HepG2 (cell line): ENCODE results near the gene PHF23. TPM values are rescaled to one million over a fixed set of nuclear protein-coding genes. Genes with fewer than 3 reads are reported as not detected.

Source experiments
- HOXD1 ChIP-seq: sonication (generic); formaldehyde crosslinking; IDR thresholded peaks from 2 replicates; pipeline ENCODE4 v1.5.0; 2020; ENCODE audit warnings: missing genetic modification reagents
- KDM3A ChIP-seq: IDR thresholded peaks from 2 replicates; pipeline ENCODE4 v1.6.1; 2018; ENCODE audit warnings: low read depth, missing compliant biosample characterization
- PHF20 ChIP-seq: sonication (generic); formaldehyde crosslinking; IDR thresholded peaks from 2 replicates; pipeline ENCODE4 v1.5.0; 2020; ENCODE audit warnings: mild to moderate bottlenecking, missing genetic modification reagents
- RBM39 ChIP-seq: fragments of 200-400 bp; formaldehyde crosslinking; IDR thresholded peaks from one replicate; pipeline ENCODE4 v1.6.1; 2018; ENCODE audit warnings: antibody characterized with exemption, mild to moderate bottlenecking, low read depth, low read length; ENCODE audit not compliant: poor library complexity, severe bottlenecking
- SOX13 ChIP-seq, 3 experiments: fragments of 450-650 bp in 1 of 3; sonication (generic) in 1 of 3; formaldehyde crosslinking in 1 of 3; IDR thresholded peaks in 2 of 3; conservative IDR thresholded peaks in 1 of 3; 2 replicates each; pipeline versions ENCODE4 v1.5.0 to v1.6.1; 2016 to 2020; ENCODE audit warnings: antibody characterized with exemption in 1 of 3, mild to moderate bottlenecking in 1 of 3, missing compliant biosample characterization in 1 of 3, missing genetic modification reagents in 1 of 3, moderate library complexity in 1 of 3
- ZNF296 ChIP-seq: sonication (generic); formaldehyde crosslinking; conservative IDR thresholded peaks from 2 replicates; pipeline ENCODE4 v1.5.0; 2020; ENCODE audit warnings: mild to moderate bottlenecking, missing genetic modification reagents
- ZNF30 ChIP-seq: sonication (generic); formaldehyde crosslinking; IDR thresholded peaks from 2 replicates; pipeline ENCODE4 v1.5.0; 2020; ENCODE audit warnings: mild to moderate bottlenecking, missing genetic modification reagents
- ZNF672 ChIP-seq: sonication (generic); formaldehyde crosslinking; IDR thresholded peaks from 2 replicates; pipeline ENCODE4 v1.8.1; 2022; ENCODE audit warnings: missing genetic modification reagents
- polyA plus RNA-seq, 8 experiments: library from polyadenylated mRNA; depleted of rRNA in 3 of 8; stranded (reverse) in 7 of 8; unstranded in 1 of 8; fragments of >200 nt; fragmentation: Illumina TruSeq in 4 of 8; extraction: Trizol in 4 of 8; gene quantifications; 2 replicates each; pipeline versions ENCODE4 v1.2.1 to v1.2.3, GENCODE V29; 2011 to 2016; ENCODE audit warnings: low read depth in 4 of 8, missing spikeins in 1 of 8, mixed read lengths in 1 of 8; ENCODE audit not compliant: insufficient read depth in 1 of 8
- total RNA-seq, 5 experiments: library from RNA; depleted of rRNA; stranded (reverse); fragments of >200 nt; fragmentation: Illumina TruSeq; extraction: Trizol; gene quantifications; 2 replicates each; pipeline ENCODE4 v1.2.3, GENCODE V29; 2016; ENCODE audit warnings: low read depth in 1 of 5
- TF ChIP-seq, protein P1 (sequence below), 2 experiments: sonication (generic) in 1 of 2; formaldehyde crosslinking in 1 of 2; IDR thresholded peaks; 2 replicates each; pipeline versions ENCODE4 v1.4.0 to v1.6.1; 2016 to 2020; ENCODE audit warnings: borderline replicate concordance in 1 of 2, low read depth in 1 of 2, mild to moderate bottlenecking in 1 of 2, missing genetic modification reagents in 1 of 2
- TF ChIP-seq, protein P2 (sequence below): sonication (generic); formaldehyde crosslinking; IDR thresholded peaks from 2 replicates; pipeline ENCODE4 v1.4.0; 2020; ENCODE audit warnings: low read depth, mild to moderate bottlenecking, missing genetic modification reagents
- TF ChIP-seq, protein P3 (sequence below): IDR thresholded peaks from 2 replicates; pipeline ENCODE4 v1.6.1; 2016; ENCODE audit warnings: low read depth, missing genetic modification reagents, missing compliant biosample characterization
- TF ChIP-seq, protein P4 (sequence below): sonication (generic); formaldehyde crosslinking; IDR thresholded peaks from 2 replicates; pipeline ENCODE4 v1.4.0; 2020; ENCODE audit warnings: mild to moderate bottlenecking, missing genetic modification reagents

The PHF23 gene
- total and polyA plus RNA-seq, 2 of the 13 experiments (the other 11 are each of a cell fraction or from before 2014, with no cell fraction given) = 27.6 to 33.2 TPM

DNA sequence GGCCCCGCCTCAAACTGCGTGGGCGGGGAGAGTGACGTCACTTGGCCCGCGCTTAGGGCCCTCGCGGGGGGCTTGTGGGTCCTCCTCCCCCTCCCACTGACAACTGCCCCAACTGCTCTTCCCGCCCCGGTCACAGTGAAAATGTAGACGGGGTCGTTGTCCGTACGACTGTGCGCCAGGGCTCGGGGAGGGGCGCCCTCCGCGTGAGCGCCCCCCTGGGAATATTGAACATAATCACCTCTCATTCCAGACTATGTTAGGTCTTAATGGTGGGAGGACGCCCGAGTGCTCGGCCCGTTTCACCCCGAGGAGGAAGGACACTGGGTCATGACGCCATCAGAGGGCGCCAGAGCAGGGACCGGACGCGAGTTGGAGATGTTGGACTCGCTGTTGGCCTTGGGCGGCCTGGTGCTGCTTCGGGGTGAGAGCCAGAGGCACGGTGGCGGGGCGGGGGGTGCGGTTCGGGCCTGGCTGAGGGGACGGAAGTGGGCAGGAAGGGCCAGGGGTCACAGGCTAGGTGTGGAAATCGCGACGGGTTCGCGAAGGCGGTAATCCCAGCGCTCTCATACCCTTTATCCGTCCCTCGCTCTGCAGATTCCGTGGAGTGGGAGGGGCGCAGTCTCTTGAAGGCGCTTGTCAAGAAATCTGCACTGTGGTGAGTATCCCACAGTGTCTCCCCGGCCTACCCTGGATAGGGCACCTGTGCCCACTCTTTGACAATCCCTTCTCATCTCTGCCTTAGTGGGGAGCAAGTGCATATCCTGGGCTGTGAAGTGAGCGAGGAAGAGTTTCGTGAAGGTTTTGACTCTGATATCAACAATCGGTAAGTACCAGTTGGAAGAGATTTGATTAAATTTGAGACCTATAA is 13.2 kb upstream of the PHF23 start, which contains the start of gene ELP5 (continued):
- TF ChIP-seq, protein P1, sequence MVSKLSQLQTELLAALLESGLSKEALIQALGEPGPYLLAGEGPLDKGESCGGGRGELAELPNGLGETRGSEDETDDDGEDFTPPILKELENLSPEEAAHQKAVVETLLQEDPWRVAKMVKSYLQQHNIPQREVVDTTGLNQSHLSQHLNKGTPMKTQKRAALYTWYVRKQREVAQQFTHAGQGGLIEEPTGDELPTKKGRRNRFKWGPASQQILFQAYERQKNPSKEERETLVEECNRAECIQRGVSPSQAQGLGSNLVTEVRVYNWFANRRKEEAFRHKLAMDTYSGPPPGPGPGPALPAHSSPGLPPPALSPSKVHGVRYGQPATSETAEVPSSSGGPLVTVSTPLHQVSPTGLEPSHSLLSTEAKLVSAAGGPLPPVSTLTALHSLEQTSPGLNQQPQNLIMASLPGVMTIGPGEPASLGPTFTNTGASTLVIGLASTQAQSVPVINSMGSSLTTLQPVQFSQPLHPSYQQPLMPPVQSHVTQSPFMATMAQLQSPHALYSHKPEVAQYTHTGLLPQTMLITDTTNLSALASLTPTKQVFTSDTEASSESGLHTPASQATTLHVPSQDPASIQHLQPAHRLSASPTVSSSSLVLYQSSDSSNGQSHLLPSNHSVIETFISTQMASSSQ (IDR thresholded peaks at IDR 0.05; ENCODE audit: low read depth) = no peak
- TF ChIP-seq, protein P1 (CRISPR knock-in tag; IDR thresholded peaks at IDR 0.05; ENCODE audit: borderline replicate concordance) = peak; percentile 53
- TF ChIP-seq, protein P2, sequence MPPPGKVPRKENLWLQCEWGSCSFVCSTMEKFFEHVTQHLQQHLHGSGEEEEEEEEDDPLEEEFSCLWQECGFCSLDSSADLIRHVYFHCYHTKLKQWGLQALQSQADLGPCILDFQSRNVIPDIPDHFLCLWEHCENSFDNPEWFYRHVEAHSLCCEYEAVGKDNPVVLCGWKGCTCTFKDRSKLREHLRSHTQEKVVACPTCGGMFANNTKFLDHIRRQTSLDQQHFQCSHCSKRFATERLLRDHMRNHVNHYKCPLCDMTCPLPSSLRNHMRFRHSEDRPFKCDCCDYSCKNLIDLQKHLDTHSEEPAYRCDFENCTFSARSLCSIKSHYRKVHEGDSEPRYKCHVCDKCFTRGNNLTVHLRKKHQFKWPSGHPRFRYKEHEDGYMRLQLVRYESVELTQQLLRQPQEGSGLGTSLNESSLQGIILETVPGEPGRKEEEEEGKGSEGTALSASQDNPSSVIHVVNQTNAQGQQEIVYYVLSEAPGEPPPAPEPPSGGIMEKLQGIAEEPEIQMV = peak; percentile 62; the same call in 1 of the 2 replicates
- TF ChIP-seq, protein P3, sequence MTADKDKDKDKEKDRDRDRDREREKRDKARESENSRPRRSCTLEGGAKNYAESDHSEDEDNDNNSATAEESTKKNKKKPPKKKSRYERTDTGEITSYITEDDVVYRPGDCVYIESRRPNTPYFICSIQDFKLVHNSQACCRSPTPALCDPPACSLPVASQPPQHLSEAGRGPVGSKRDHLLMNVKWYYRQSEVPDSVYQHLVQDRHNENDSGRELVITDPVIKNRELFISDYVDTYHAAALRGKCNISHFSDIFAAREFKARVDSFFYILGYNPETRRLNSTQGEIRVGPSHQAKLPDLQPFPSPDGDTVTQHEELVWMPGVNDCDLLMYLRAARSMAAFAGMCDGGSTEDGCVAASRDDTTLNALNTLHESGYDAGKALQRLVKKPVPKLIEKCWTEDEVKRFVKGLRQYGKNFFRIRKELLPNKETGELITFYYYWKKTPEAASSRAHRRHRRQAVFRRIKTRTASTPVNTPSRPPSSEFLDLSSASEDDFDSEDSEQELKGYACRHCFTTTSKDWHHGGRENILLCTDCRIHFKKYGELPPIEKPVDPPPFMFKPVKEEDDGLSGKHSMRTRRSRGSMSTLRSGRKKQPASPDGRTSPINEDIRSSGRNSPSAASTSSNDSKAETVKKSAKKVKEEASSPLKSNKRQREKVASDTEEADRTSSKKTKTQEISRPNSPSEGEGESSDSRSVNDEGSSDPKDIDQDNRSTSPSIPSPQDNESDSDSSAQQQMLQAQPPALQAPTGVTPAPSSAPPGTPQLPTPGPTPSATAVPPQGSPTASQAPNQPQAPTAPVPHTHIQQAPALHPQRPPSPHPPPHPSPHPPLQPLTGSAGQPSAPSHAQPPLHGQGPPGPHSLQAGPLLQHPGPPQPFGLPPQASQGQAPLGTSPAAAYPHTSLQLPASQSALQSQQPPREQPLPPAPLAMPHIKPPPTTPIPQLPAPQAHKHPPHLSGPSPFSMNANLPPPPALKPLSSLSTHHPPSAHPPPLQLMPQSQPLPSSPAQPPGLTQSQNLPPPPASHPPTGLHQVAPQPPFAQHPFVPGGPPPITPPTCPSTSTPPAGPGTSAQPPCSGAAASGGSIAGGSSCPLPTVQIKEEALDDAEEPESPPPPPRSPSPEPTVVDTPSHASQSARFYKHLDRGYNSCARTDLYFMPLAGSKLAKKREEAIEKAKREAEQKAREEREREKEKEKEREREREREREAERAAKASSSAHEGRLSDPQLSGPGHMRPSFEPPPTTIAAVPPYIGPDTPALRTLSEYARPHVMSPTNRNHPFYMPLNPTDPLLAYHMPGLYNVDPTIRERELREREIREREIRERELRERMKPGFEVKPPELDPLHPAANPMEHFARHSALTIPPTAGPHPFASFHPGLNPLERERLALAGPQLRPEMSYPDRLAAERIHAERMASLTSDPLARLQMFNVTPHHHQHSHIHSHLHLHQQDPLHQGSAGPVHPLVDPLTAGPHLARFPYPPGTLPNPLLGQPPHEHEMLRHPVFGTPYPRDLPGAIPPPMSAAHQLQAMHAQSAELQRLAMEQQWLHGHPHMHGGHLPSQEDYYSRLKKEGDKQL (CRISPR knock-in tag) = peak; percentile 69; the same call in 1 of the 2 replicates
- TF ChIP-seq ZNF672 (CRISPR knock-in tag) = no peak
- no peak for TF ChIP-seq ZNF30 (CRISPR knock-in tag)
- TF ChIP-seq KDM3A (CRISPR knock-in tag) = peak; percentile 52; the same call in 1 of the 2 replicates
- peak; percentile 79 for TF ChIP-seq RBM39
- peak; percentile 89 for TF ChIP-seq PHF20 (CRISPR knock-in tag)
- no peak; the same call in 1 of the 2 replicates for TF ChIP-seq ZNF296 (CRISPR knock-in tag)
- TF ChIP-seq, protein P4, sequence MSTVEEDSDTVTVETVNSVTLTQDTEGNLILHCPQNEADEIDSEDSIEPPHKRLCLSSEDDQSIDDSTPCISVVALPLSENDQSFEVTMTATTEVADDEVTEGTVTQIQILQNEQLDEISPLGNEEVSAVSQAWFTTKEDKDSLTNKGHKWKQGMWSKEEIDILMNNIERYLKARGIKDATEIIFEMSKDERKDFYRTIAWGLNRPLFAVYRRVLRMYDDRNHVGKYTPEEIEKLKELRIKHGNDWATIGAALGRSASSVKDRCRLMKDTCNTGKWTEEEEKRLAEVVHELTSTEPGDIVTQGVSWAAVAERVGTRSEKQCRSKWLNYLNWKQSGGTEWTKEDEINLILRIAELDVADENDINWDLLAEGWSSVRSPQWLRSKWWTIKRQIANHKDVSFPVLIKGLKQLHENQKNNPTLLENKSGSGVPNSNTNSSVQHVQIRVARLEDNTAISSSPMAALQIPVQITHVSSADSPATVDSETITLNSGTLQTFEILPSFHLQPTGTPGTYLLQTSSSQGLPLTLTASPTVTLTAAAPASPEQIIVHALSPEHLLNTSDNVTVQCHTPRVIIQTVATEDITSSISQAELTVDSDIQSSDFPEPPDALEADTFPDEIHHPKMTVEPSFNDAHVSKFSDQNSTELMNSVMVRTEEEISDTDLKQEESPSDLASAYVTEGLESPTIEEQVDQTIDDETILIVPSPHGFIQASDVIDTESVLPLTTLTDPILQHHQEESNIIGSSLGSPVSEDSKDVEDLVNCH (CRISPR knock-in tag) = 0 out of 2 replicates have a peak, but pooled peaks have one; percentile 27
- TF ChIP-seq SOX13 (IDR thresholded peaks at IDR 0.05) = no peak
- TF ChIP-seq SOX13 (CRISPR knock-in tag; conservative IDR thresholded peaks at IDR 0.05 in 1 of 2, IDR thresholded peaks at IDR 0.05 in 1 of 2) = peak in 1 of 2 experiments; percentile 50; a peak in 2 of 4 replicates
- peak; percentile 53 for TF ChIP-seq HOXD1 (CRISPR knock-in tag)
